Esophagus mucosa (tissue), 1 donor: ENCODE results near the gene HRH4. TPM values are rescaled to one million over a fixed set of nuclear protein-coding genes. Genes with fewer than 3 reads are reported as not detected.

Source experiments
- ATAC-seq: fragments of 200-7000 bp; cut with Tn5 transposase; one replicate; pipeline ENCODE4 v1.9.1; 2020
- total RNA-seq: library from RNA; stranded (reverse); gene quantifications from one replicate; pipeline ENCODE4 v1.2.4, GENCODE V29; 2023
- donor health status: DM: yes; HTN: yes; CAD: no.

Gene HRH4
- total RNA-seq, 1 donor from 2014 or later, result 0.28 TPM

DNA sequence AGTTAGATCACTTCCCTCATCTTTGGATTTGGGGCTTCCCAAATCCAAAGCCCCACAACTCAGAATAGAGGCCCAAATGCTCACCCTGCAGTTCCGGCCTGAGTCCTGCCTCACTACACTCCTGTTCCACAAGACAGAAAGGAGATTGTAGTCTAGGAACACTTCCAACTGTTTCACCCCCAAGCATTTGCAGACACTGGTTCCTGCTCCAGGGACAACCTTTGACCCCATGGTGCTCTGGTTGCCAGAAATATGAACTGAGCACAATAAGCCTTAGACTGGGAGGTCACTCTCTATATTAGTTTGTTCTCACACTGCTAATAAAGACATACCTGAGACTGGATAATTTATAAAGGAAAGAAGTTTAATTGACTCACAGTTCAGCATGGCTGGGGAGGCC is 49.0 kb downstream of the HRH4 start:
- no peak for ATAC-seq

DNA sequence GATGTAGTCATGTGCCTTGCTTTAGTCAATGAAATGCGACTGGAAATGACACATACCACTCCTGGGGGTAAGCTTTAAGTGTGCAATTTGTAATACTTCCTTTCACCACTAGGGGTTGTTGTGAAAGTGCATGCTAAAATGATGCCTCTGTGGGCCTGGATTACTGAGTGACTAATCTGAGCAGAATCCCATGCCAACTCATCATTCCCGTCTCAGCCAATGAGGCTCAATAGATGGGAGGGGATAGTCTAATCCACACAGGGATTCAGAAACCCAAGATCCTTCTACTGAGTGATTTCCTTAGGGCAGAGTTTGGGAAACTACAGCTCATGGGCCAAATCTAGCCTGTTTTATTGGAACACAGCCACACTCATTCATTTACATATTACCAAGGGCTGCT is 54.0 kb downstream of the HRH4 start:
- peak; percentile 89 for ATAC-seq

DNA sequence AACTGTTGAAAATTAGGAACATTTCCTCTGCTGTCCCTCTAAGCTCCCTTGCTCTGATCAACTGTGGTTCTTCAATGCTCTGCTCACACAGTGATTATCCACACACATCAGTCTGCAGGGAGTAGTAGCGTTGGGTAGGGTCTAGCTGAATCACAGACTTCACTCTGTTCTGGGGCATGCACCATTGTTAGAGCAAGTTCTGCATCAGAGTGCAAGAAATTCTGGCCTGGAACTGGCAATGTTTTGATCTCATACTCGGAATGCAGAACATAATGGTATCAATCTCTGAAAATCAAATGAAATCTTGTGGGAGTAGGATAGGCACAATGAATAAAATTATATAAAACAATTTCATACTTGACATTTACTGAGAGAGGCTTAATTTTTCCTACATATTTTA is 55.3 kb downstream of the HRH4 start:
- no peak for ATAC-seq

DNA sequence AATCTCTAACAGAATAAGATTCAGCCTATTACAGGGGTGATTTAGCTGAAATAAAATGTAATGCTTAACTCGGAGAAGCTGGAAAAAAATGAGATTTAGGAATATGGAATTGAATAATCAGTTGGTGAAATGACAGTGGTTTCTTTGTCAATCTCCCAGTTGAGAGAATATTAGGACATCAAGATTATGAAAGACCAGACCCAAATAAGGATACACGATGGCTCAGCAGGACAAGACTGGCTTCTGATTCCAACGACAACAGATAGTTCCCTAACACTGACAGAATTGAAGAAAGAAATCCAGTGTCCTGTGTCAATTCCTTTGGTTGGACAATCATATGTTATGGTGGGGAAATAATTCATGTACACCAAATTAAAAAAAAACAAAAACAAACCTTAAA is 55.8 kb downstream of the HRH4 start:
- ATAC-seq, result no peak

DNA sequence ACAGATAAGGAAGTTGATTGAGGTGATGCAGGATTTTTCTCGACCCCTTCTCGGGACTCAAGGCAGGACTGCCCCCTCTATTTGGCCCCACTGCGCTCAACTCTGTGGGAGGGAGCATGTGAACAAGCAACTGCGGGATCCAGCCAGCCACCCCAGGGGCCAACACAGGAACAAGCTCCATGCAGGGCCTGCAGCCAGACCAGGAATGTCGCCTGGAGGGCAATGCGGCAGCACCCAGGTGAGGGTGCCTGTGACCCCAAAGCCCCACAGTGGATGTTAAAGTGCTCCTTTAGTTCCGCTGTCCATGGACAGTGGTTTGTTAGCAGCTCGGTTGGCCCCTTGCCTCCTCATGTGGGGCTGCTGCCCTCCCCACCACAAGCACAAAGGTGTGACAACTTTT is 57.1 kb downstream of the HRH4 start:
- no peak for ATAC-seq

DNA sequence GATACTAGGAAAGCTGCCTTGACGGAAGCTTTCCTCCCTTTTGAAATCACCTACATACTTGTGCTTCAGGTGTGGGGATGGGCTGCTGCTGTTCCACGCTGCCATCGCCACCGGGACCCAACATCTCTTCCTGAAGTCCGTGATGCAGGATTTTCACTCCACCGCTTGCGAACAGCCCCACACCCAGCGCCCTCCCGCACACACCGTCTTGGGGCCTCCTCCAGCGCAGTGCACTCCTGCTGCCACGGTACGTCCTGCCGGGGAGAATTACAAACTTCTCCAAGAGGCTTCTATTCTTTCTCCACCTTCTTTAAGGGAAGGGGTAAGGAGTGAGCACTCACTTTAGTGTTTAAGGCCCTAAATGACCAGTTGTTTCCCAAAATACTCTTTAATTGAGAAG is 58.2 kb downstream of the HRH4 start:
- no peak for ATAC-seq

Other genes starting within 250 kb of the HRH4 start
- gene OSBPL1A, start 62.8 kb upstream of the HRH4 start, total RNA-seq, result 14.3 TPM
- 31.2 TPM for gene IMPACT, start 34.0 kb upstream of the HRH4 start, total RNA-seq